ENCODE data around the gene GALNT18. TPM values are rescaled to one million over a fixed set of nuclear protein-coding genes. Genes with fewer than 3 reads are reported as not detected.

GALNT18 gene
- total RNA-seq, 1 donor from 2014 or later = 19.0 TPM

DNA sequence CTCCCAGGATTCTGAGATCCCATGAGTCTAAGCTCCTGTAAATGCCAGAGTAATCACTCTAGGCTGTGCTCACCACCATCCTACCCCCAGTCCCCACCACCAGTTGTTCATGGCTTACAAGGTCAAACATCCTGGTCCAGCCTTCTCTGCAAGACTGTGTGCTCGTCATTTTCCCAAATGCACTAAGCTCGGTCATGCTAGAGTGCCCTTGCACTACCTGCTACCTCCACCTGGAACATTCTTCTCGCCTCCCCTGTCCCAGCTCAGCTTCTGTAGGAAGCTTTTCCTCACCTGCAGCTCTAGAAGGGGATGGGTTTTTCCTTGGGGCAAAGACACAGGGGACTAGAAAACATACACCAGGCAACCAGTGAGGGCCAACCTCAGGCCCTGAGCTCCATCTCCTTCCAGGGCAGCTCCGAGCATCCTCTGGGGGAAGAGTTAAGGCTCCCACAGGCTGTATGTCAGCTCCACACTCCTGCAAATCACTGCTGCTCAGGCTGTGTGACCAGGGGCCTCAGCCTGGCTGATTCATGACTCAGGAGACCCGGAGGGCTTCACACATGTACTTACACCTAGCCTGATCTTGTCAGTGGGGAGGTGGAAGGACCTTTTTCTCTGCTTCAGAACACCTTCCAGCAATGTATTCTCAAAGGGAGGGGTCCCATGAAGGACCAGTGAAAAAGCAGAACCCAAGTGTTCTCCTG, 231.6 kb downstream of the GALNT18 start:
- ATAC-seq (no peak), DNase-seq (ENCODE audit: low spot score) (no peak)
- intact Hi-C loops (cut with DNase I) = no loop called here

DNA sequence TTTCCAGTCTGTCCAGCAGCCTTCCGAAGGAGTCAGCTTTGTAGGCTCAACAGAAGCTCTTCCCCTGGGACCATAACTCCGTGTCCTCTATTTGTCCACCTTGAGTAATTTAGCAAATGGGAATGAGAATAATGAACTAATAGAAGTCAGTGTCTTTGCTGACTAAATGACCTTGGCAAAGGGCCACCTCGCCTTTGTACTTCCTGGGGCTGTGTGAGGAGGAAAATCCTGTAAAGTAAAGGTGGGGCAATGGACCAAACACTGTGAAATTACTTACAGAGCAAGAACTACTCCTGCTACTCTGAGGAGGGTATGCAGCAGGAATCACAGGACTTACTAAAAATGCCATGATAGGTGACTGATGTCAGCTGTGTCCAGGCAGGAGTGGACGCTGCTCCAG, 232.6 kb downstream of the GALNT18 start:
- intact Hi-C loops (cut with DNase I) = no loop called here
- no peak for DNase-seq (ENCODE audit: low spot score)
- no peak for ATAC-seq

DNA sequence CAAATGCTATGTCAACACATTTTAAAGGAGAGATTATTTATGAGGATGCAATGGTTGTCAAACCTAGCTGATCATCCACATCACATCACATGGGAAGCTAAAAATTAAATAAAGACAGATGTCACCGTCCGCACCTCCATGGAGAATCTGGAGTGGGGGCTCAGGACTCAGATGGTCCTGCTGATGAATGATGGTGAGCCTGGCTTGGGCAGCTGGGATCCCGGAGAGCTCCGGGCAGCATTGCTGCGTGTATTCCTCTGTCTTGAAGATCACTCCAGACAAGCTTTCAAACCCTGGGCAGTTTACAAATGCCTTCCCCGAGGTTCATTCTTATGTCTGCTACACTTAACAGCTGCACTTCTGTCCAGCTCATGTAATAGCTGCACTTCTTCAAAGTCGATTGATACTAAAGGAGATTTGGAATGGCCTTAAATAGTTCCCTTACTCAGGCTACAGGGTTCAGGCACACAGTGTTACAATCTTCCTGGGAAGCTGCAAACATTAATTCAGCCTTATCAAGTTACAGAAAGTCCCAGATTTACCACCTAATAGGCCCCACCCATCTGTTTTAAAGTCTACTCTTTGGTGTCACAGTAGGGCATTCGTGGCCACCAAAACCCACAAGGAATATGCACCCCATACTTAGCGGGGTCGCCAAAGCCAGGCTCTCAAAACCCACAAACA, 234.0 kb downstream of the GALNT18 start:
- no peak for ATAC-seq
- no peak for DNase-seq (ENCODE audit: low spot score)
- intact Hi-C loops (cut with DNase I) = no loop called here

DNA sequence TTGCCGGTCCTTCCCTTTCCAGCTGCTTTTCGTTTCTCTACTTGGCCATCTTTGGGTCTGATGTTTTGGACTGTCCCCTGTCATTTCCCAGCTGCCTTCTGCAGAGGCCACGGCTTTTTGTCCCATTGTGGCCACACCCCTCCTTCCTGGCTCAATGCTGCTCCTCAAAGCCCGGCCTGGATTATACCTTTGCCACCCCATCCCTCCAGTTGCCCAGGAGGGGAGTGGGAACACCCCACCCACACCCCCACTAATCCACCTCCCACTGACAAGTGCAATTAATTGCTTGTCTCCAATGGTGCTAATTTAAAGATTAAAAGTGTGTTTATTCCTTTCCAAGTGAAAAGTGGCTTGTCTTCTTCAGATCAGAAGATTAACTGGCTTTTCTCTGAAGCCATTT, 234.6 kb downstream of the GALNT18 start:
- intact Hi-C loops (cut with DNase I) = no loop called here
- ATAC-seq = no peak
- DNase-seq (ENCODE audit: low spot score) = no peak

DNA sequence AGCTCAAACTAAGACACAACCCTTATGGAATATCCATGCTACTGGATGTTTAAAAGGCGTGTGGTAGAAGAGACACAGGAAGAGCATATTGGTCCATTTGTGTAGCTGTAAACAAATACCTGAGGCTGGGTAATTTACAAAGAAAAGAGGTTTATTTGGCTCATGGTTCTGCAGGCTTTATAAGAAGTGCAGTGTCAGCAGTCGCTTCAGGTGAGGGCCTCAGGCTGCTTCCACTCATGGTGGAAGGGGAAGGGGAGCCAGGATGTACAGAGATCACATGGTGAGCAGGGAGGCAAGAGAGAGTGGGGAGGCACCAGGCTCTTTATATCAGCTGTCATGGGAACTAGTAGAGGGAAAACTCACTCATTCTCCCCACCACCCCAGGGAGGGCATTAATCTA, 237.0 kb downstream of the GALNT18 start:
- no peak for DNase-seq (ENCODE audit: low spot score)
- intact Hi-C loops (cut with DNase I) = no loop called here
- ATAC-seq = no peak

DNA sequence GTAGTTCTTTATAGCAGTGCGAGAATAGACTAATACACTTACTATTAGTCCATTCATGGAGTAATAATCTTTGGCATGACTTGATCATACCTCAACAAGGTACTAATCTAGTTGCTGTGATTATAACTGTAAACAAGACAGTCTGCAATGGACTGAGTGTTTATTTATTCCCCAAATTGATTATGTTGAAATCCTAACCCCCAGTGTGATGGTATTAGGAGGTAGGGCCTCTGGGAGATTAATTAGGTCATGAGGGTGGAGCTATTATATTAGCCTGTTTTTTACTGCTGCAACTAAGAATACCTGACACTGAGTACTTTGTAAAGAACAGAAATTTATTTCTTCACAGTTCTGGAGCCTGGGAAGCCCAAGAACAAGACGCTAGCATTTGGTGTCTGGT, 237.8 kb downstream of the GALNT18 start:
- no peak for DNase-seq (ENCODE audit: low spot score)
- ATAC-seq = no peak
- intact Hi-C loops (cut with DNase I) = no loop called here

DNA sequence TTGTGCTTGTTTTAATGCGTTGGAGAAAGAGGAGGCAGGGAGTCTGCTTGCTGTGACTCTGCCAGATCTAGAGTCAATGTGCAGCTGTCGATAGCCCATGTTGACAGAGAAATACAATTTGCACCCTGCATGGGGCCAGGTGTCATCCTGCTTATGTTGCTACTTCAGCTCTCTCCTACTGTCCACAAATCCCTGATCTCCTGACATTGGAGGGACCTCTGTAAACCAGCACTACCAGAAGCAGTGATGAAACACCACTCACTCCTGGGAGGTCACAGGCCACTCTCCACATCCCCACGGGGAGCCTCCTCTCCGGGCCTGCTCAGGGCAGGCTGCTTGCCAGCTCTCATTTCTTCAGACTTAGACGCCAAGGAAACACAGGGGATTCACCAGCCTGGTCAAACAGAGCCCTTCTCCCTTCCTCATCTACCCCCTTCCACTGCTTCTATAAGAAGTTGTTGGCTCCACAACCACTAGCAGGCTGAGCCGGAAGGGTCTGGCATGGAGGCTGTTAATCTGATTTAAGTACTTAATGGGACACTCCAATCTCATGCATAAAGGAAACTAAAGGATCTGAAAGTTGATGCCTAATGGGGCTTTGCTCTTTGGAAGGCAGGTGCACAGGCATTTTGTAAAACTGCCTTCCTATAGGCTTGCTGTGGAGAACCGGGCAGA, 238.8 kb downstream of the GALNT18 start:
- intact Hi-C loops (cut with DNase I) = no loop called here
- DNase-seq (ENCODE audit: low spot score) = no peak
- ATAC-seq = no peak

DNA sequence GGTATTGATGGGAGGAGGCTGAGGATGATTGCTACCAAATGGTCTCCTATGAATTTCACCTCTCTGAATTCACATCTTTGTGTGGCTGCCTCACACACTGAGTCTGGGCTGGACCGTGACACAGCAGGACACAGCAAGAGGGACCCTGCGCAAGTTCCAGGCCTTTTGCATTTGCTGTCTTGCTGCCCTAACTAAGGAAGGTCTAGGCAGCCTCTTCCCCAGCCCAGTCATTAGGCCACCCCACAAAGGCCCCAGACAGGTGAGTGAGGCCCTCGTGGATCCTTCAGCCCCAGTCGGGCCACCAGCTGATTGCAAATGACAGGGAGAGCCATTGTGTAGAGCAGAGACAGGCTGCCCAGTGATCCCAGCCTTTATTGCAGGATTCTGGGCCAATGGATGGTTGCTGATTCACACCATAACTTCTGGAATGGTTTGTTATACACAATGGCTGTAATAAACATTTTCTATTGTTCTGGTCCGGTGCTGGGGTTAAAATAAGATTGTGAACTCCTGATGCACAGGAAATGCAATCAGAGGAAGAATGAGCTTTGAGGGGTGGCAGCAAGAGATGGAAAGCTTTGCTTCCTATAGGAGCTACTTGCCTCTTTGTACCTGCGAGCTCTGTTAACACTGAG, 240.2 kb downstream of the GALNT18 start:
- no peak for DNase-seq (ENCODE audit: low spot score)
- intact Hi-C loops (cut with DNase I) = no loop called here
- no peak for ATAC-seq

DNA sequence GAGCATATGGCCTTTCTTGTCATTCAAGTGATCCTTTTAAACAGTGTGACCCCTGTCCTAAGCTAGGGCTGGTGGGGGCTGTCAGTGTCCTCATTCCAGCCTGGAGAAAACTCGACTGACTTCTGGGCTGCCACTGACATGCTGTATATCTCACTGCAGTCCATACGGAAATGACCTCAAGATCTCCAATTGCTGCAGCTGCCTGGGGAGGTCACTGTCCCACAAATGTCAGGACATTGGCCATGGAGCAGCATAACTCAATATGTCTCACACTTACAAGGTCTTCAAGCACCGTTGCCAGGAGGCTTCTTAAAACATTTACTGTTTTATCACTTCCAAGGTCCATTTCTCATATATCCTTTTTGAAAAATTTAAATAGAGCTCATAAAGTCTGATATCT, 240.9 kb downstream of the GALNT18 start:
- intact Hi-C loops (cut with DNase I) = no loop called here
- DNase-seq (ENCODE audit: low spot score) = no peak

DNA sequence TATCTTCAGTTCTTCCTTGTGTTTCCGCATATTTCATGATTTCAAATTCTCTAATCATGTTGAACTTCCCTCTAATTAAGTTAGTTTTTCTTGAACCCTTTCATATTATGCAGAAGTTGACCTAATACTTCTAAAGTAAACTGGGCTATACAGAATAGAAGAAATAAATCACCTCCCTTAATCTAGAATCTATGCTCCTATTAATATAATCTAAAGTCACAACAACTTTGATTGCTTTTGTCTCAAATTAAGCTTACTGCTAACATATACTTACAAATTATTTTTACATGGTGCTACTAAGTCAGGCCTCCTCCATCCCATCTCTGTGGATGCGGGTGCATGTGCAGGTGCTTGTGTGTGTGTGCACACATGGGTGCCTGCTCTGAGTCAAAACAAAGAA, 241.5 kb downstream of the GALNT18 start:
- DNase-seq (ENCODE audit: low spot score) (no peak), ATAC-seq (no peak)
- intact Hi-C loops (cut with DNase I) = no loop called here

More for the DNA sequence above, 240.9 kb downstream of the GALNT18 start:
- no peak for ATAC-seq

DNA sequence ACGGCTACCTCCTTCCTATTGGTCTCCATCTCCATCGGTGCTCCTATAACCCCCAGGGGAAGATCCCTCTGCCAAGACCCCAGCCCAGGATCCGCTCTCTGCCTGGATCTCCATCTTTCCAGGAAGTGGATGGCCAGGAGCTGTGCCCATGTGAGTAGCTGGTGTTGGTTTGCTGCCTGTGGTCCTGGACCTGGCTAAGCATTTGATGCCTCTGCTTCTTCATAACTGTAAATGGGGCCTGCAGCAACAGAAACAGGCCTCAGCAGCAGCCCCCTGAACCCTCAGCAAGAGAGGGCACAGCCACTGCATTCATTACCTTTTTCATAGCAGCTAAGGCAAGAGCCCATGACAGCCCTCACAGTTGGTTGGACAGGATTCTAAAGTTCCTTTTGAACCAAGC, 242.1 kb downstream of the GALNT18 start:
- DNase-seq (ENCODE audit: low spot score) = no peak
- intact Hi-C loops (cut with DNase I) = no loop called here
- ATAC-seq = no peak

DNA sequence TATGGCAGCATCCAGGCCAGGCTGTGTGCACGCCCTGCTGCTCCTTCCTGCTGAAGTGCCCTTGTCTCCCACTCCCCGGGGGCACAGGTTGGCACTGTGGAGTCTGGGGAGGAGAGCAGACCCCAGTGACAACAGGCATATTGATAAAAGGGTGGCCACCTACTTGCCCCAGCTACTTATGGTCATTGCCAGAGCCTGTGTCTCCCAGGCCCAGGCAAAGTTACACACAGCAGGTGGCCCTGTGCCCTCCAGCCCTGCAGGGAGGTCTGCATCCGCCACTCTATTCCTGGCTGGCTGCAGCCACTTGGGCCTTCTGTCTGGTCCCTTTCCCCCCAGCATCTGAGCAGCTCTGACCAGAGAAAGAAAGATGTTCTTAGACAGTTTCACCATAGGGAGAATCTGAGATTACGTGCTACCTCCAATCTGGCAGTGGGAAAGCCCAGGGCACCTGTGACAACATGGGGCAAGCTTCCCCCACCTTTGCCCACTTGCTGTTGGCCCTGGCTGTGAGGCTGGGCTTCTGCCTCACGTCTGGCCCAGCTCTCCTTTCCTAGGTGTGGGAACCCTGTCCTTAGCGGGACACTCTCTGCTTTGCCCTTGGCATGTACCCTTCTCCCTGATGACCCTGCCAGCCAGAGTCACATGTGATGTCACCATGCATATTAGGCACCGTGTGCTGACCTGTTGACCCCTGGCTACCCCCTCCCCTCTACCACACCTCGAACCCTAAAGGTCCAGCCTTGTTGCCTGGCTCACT, 243.4 kb downstream of the GALNT18 start:
- no peak for DNase-seq (ENCODE audit: low spot score)
- intact Hi-C loops (cut with DNase I) = no loop called here
- ATAC-seq = no peak

DNA sequence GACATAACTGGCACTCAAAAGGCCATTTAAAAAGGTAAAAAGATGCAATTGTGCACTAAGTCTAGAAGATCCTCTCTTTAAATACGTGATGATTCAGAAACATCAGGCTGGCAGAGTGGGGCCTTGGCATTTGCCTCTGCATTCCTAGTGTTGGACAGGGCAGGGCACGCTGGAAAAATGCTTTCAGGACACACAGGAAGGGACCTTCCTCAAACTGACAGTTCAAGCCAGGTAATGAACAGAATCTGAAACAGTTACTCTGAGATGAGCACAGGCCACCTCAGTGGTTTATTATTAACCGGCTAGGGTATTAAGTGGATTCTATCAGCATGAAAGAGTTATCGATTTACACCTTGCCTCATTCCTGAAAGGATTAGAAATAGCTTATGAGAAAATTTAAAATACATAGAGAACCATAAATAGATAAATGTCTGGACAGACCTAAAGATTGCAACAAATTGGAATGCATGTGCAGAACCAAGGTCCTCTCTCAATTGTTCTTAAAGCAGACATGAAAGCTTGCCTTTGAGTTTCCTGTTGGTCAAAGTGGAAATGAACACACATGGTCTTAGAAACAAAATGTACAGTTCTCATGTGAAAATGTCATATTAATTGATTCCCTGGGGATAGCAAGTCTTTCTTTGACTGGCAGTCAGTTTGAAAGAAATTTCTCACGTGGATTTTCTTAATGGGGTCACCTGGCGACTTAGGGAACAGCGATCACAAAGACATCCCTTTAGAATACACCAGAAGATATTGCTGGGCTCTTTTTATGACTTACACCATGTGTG, 247.3 kb downstream of the GALNT18 start:
- intact Hi-C loops (cut with DNase I) = no loop called here
- DNase-seq (ENCODE audit: low spot score) (no peak), ATAC-seq (no peak)

DNA sequence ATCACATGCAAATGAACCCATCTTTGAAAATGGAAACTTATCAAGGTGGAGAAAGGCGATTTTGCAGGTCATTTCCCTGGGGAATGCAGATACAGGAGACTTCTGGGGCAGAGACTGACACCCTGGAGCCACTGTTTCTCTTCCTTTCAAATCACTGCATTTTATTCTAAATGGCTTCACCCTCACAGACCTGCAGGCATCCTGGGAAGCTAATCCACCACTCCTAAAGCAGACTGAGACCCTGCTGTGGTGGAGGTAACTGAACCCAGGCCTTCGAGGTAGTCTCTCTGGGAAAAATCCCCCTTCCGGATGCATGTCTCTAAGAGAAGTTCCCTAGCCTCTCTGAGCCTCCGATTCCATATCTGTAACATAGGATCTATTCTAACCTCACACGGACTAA, 247.9 kb downstream of the GALNT18 start:
- ATAC-seq (no peak), DNase-seq (ENCODE audit: low spot score) (no peak)
- intact Hi-C loops (cut with DNase I) = no loop called here

DNA sequence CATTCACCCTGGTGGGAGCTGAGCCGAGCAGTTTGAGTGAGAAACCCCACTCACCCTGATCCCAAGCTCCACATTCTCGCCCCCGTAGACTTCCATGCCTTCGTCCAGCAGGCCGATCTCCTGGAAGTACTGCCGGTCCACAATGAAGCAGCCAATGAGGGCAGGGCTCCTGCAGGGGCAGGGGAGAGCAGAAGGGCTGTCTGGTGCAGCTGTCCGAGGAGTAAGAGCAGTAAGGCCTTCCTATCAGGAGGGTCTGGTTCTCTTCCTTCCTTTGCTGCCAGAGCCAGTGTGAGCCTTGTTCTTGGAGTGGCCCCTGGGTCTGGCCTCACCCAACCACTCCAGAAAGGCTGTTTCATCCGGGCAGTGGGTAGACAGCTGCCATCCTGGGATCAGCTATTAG, 249.3 kb downstream of the GALNT18 start:
- ATAC-seq (no peak), DNase-seq (ENCODE audit: low spot score) (no peak)
- intact Hi-C loops (cut with DNase I) = no loop called here

DNA sequence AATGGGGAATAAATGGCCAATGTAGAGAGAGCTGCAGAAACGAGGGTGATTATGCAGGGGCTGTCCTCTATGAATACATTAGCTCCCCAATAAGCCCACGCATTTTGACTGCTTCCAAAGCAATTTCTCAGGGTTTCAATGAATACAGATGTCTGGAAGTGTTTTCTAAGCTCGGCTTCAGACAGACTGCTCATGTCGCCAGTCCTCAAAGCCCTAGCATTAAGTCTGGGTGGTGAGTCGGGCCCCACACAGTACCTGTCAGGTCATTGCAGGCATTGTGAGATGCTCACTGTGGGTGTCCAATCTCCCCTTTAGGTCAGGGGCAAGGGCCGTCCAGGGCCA, 250.9 kb downstream of the GALNT18 start:
- intact Hi-C loops (cut with DNase I) = no loop called here
- DNase-seq (ENCODE audit: low spot score) = no peak
- ATAC-seq = no peak

DNA sequence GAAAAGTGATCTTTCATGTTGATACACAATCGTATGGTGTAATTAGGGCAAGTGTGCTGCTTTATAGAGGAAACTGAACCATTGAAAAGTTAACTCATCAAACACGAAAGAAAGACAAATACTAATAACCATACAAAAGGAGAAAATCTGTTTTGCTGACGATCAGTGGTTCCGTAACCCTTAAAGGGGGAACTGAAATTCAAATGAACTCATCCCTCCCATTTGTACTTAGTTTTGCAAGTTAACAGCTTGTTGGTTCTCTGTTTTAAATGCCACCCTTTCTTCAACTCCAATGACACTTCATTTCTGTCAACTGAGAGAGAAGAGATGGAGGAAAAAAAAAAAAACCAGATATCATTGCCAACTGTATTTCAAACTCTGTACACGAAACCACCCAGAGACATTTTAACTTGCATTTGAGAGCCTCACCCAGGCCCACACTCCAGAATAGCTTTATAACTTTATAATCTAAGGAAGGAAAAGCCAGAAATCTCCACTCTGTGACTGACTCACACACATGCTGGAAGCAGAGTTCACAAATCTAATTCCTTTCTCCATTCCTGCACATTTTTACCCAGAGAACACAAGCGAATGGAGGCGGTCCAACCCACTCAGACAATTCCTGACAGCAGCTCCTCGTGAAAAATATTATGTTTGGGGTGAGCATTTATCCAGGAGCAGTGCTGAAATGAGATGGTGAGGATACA, 251.4 kb downstream of the GALNT18 start:
- intact Hi-C loops (cut with DNase I) = no loop called here
- ATAC-seq (no peak), DNase-seq (ENCODE audit: low spot score) (no peak)

DNA sequence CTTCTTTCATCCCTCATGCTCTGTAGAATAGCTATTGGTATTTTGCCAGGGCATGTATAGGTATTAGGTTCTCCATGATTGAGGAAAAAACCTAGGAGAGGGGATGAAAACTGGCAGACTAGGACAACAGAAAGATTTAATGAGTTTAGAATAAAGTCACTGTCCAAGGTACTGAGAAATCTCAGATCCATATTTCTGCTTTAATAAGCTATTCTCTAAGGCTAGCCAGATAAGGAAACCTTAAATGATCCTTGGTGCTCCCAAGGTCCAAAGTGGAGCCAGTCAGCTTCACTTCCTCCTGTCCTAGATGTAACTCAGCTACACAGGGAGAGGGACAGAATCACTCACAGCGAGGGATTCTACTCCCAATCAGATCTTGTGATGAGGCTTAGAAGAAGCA, 255.0 kb downstream of the GALNT18 start:
- DNase-seq (ENCODE audit: low spot score) (no peak), ATAC-seq (no peak)
- intact Hi-C loops (cut with DNase I) = no loop called here
